Testis (tissue), 2 donors: ENCODE measurements around the gene FRMD3.

Experiments used
- POLR2A ChIP-seq: fragments of 450-650 bp; IDR thresholded peaks from one replicate; pipeline ENCODE4 v1.6.1; 2017; ENCODE audit warnings: antibody characterized with exemption, mild to moderate bottlenecking, moderate library complexity
- TF ChIP-seq, protein P1 (sequence below), 3 experiments: fragments of 450-650 bp in 2 of 3; fragments of 200-600 bp in 1 of 3; sonication (generic) in 1 of 3; IDR thresholded peaks; one replicate each; pipeline ENCODE4 v1.5.1; 2016 to 2019; ENCODE audit warnings: antibody characterized with exemption in 3 of 3, mild to moderate bottlenecking in 2 of 3, moderate library complexity in 1 of 3

DNA sequence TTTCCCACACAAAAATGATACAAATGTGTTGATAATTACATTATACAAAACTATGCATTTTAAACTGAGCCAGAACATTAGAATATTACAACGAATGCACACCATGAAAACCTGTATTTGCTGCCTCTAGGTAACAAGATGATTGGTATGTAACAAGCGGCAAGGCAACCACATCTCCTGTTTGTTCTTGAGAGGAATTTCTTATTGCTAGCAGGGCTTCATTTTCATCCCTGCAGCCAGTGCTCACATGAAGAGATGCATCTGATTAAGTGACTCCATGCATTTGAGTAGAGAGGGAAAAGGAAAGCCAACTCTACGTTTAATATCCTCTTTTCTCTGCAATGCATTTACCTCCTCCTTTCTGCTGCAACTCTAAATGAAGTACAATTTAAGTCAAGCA lies 36.6 kb downstream of the FRMD3 start:
- TF ChIP-seq, protein P1, sequence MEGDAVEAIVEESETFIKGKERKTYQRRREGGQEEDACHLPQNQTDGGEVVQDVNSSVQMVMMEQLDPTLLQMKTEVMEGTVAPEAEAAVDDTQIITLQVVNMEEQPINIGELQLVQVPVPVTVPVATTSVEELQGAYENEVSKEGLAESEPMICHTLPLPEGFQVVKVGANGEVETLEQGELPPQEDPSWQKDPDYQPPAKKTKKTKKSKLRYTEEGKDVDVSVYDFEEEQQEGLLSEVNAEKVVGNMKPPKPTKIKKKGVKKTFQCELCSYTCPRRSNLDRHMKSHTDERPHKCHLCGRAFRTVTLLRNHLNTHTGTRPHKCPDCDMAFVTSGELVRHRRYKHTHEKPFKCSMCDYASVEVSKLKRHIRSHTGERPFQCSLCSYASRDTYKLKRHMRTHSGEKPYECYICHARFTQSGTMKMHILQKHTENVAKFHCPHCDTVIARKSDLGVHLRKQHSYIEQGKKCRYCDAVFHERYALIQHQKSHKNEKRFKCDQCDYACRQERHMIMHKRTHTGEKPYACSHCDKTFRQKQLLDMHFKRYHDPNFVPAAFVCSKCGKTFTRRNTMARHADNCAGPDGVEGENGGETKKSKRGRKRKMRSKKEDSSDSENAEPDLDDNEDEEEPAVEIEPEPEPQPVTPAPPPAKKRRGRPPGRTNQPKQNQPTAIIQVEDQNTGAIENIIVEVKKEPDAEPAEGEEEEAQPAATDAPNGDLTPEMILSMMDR (IDR thresholded peaks at IDR 0.05), result no peak
- TF ChIP-seq POLR2A, result no peak
